Measurements from ENCODE around the gene BCAS3. TPM values are rescaled to one million over a fixed set of nuclear protein-coding genes. Genes with fewer than 3 reads are reported as not detected.

BCAS3 gene
- total RNA-seq, 1 donor from 2014 or later = 15.2 TPM

DNA sequence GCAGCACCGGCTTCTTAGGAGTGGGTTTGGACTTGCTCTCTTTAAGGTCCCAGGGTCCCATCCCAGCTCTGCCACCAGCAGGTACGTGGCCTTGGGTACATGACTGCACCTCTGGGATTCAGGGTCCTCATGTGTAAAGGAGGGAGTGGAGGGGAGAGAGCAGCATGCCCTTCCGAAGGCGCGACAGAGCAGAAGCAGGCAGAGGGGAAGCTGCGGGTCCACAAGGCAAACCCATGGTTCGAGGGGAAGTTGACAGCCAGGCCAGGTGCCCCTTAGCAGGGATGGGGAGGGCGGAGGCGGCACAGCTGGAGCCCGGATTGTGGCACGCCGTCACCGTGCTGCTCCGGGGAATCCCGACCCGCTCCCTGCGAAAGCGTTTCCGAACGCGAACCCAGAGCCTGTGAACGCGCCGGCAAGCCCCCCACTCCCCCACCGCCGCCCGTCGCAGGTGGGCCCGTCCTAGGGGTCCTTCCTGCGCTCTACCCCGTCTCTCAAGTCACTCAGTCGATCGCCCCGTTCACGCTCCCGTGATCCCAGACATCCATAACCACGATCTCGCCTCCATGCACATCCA lies 717.8 kb downstream of the BCAS3 start:
- DNase-seq (ENCODE audit: low read depth) = no peak
- TF ChIP-seq, protein P1, sequence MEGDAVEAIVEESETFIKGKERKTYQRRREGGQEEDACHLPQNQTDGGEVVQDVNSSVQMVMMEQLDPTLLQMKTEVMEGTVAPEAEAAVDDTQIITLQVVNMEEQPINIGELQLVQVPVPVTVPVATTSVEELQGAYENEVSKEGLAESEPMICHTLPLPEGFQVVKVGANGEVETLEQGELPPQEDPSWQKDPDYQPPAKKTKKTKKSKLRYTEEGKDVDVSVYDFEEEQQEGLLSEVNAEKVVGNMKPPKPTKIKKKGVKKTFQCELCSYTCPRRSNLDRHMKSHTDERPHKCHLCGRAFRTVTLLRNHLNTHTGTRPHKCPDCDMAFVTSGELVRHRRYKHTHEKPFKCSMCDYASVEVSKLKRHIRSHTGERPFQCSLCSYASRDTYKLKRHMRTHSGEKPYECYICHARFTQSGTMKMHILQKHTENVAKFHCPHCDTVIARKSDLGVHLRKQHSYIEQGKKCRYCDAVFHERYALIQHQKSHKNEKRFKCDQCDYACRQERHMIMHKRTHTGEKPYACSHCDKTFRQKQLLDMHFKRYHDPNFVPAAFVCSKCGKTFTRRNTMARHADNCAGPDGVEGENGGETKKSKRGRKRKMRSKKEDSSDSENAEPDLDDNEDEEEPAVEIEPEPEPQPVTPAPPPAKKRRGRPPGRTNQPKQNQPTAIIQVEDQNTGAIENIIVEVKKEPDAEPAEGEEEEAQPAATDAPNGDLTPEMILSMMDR (conservative IDR thresholded peaks at IDR 0.05; ENCODE audit: low read depth, low read length) = no peak
- no peak overlapping the region for H3K4me3 ChIP-seq (ENCODE audit: low read depth, low read length)

DNA sequence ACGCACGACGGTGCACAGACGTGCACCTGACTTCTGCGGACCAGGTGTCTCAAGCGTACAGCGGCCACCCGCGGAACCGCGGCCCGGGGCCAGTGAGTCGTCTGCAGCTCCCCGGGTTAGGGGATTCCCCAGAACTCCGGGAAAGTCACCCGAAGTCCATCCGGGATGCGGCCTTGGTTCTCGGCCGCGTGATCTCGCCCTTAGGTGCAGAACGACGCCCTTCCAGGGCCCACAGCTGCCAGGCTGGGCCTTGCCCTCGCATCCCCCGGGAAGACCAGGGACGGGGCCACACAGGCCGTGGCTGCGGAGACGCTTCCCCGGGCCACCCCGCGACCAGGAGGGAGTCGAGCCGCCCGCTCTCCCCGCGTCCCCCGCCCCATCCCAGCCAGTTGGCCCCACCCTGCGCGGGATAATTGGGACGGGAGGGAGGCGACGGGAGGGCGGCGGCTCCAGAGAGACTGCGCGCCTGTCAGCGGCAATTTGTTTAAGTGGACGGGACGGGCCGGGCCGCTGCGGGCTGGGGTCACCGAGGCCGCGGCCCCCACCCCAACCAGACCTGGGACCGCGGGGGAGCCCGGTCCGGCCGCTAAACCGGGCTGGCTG lies 718.4 kb downstream of the BCAS3 start:
- no peak for DNase-seq (ENCODE audit: low read depth)
- TF ChIP-seq, protein P1 (conservative IDR thresholded peaks at IDR 0.05; ENCODE audit: low read depth, low read length) = no peak
- no peak overlapping the region for H3K4me3 ChIP-seq (ENCODE audit: low read depth, low read length)

DNA sequence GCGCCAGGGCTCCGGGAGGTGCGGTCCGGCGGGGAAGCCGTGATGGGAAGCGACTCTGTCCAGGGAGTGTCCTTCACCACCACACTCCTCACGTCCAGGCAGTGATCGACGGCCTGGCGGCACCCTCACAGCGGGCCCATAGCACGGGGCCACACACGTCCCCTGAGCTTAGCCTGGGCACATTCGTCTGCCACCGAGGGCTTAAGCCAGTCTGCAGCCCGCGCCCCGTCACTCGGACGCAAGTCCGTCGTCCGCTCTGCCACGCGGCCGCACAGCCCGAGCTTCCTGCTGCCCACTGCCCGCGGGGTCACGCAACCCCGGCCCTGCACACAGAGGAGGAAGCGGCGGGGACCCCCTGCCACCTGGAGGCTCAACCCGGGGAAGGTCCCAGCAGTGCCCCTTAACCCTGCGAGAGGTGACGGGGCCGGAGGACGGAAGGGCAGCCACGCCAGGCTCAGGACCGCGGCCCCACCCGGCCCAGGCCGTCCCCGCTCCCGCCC lies 719.0 kb downstream of the BCAS3 start:
- peak overlapping the region; percentile 75 for H3K4me3 ChIP-seq (ENCODE audit: low read depth, low read length)
- DNase-seq (ENCODE audit: low read depth) = no peak
- TF ChIP-seq, protein P1 (conservative IDR thresholded peaks at IDR 0.05; ENCODE audit: low read depth, low read length) = no peak

DNA sequence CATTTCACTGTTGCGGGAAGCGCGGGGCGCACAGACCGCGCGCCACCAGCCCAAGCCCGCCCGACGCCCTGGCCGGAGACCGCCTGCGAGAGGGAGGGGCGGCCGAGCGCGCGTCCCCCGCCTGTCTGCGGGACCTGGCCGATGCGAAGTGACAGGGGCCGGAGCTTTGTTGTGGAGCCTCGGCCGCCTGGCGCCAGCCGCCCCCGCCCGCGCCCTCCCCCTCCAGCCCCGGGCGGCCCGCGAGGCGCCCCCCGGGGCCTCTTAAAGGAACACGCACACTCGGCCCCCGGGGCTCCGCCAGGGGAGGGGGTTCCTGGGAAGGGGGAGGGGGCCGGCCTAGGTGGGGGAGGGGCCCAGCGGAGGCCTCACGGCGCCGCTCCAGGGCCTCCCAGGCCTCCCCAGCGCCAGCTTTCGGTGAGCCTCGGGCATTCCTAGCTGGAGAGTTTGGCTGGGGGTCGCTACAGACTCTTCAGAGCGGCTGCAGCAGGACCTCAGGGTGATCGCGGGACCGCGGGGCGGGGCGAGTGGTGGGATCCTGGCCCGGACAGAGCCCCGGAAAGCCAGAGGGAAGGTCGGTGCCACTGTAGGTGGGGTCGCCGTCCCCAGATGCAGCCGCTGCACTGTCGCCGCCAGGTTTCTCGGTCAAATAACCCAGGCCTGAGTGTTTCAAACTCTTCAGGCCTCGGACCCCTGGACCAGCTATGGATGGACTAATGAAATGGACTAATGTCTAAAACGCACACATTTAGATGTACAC lies 719.6 kb downstream of the BCAS3 start:
- H3K4me3 ChIP-seq (ENCODE audit: low read depth, low read length) = peak overlapping the region; percentile 75
- DNase-seq (ENCODE audit: low read depth) = no peak
- TF ChIP-seq, protein P1 (conservative IDR thresholded peaks at IDR 0.05; ENCODE audit: low read depth, low read length) = no peak

DNA sequence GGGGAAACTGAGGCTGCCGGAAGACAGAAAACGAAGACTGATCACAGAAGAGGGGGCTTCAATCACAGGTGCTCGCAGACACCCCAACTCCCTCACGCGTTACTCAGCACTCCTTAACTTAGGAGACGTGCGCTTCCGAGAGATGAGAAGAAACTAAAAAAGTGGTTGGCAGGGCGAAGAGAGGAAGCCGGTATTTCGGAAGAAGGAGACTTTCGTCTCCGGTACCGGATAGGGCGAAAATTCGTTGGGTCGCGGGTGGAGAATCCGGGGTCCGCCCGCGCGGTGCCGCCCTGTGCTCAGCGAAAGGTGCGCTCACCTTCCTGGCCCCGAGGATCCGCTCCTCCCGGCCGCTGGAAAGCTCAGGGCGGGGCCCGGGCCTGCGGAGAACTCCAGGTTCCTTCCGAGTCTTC lies 721.1 kb downstream of the BCAS3 start:
- TF ChIP-seq, protein P1 (conservative IDR thresholded peaks at IDR 0.05; ENCODE audit: low read depth, low read length) = no peak
- DNase-seq (ENCODE audit: low read depth) = no peak
- H3K4me3 ChIP-seq (ENCODE audit: low read depth, low read length) = peak overlapping the region; percentile 75

DNA sequence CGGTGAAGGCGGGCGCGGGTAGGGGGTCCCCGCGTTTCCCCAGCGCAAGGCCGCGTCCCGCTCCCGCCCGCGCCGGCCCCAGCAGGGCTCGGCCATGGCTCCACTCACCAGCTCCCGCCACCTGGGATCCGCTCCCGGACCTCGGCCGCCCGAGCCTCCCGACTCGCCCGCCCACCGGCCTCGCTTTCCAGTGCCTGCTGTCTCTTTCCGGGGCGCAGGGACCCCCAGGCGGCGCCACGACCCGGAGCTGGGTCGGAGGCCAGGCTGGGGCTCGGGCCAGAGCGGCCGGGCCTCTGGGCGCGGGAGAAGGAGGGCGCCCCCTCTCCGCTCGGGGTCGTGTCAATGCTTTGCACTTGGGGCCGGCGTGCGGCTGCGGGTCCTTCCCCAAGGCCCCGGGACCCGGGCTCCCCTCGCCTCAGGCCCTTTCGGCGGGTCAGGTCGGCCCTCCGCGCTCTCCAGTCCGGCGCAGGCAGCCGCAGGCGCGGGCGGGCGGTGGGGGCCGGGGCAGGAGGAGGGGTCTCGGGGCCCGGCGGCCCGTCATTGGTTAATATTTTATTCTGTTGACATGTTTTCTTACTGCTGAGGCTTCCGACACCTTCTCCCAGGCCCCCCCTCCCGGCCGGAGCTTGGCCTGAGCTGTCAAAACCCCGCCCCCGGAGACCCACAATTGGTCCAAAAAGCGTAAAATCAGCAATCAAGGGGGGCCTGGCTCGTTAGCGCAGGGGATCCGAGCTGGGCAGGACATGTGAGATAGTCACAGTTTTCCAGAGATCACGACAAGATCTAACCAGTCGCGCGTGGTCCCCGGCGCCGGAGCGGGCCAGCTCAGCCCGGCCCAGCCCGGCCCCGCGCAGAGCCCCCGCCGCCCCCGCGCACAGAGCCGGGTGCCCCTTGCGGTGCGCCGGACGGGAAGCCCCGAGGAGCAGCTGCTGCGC lies 721.7 kb downstream of the BCAS3 start, which contains the start of gene TBX2:
TBX2 (plus strand) TSS at position 713 of the 935 bp plus-strand sequence. CDS start 334 bp downstream, outside the sequence.
- H3K4me3 ChIP-seq (ENCODE audit: low read depth, low read length) = peak within 1 kb of the TSS; percentile 75
- TF ChIP-seq, protein P1 (conservative IDR thresholded peaks at IDR 0.05; ENCODE audit: low read depth, low read length) = no peak
- DNase-seq (ENCODE audit: low read depth) = no peak
